Sigmoid colon (tissue), 4 donors: ENCODE results near the gene APOO.

Experiments
- POLR2A ChIP-seq, 2 donors: fragments of 450-650 bp; IDR thresholded peaks; one replicate each; pipeline ENCODE4 v1.6.1; 2016; ENCODE audit warnings: antibody characterized with exemption in 2 of 2, mild to moderate bottlenecking in 2 of 2, moderate library complexity in 2 of 2
- POLR2AphosphoS5 ChIP-seq, 4 donors: sonication (generic); formaldehyde crosslinking; IDR thresholded peaks; one replicate each; pipeline ENCODE4 v1.6.1; 2017; ENCODE audit warnings: antibody characterized with exemption in 4 of 4
- TF ChIP-seq, protein P1 (sequence below), 4 experiments: fragments of 450-650 bp in 3 of 4; fragments of 200-600 bp in 1 of 4; IDR thresholded peaks; one replicate each; pipeline ENCODE4 v1.5.1; 2016 to 2019; ENCODE audit warnings: antibody characterized with exemption in 4 of 4, mild to moderate bottlenecking in 3 of 4, moderate library complexity in 2 of 4

GRCh38 chrX:23939203-23939602 is 31.5 kb upstream of the APOO start:
- no peak for TF ChIP-seq POLR2AphosphoS5 (IDR thresholded peaks at IDR 0.05)
- TF ChIP-seq, protein P1, sequence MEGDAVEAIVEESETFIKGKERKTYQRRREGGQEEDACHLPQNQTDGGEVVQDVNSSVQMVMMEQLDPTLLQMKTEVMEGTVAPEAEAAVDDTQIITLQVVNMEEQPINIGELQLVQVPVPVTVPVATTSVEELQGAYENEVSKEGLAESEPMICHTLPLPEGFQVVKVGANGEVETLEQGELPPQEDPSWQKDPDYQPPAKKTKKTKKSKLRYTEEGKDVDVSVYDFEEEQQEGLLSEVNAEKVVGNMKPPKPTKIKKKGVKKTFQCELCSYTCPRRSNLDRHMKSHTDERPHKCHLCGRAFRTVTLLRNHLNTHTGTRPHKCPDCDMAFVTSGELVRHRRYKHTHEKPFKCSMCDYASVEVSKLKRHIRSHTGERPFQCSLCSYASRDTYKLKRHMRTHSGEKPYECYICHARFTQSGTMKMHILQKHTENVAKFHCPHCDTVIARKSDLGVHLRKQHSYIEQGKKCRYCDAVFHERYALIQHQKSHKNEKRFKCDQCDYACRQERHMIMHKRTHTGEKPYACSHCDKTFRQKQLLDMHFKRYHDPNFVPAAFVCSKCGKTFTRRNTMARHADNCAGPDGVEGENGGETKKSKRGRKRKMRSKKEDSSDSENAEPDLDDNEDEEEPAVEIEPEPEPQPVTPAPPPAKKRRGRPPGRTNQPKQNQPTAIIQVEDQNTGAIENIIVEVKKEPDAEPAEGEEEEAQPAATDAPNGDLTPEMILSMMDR (IDR thresholded peaks at IDR 0.05) = no peak
- no peak for TF ChIP-seq POLR2A (IDR thresholded peaks at IDR 0.05)
